Activated gamma-delta T cell (primary cell): Measurements from ENCODE around the gene KMT2C.
"Not testable (repeated sequence)": the region's sequence is repeated elsewhere in the genome, so short reads cannot be mapped to it uniquely, and the experiment has no call there.

Source experiments
- DNase-seq: peaks from one replicate; lab custom pipeline; 2025; lab: John Stamatoyannopoulos, UW
- total RNA-seq, 2 donors: gene quantifications; one replicate each; lab custom pipeline; 2026; lab: John Stamatoyannopoulos, UW

KMT2C gene
- 262 to 265 reads per million in 2 donors for total RNA-seq

- peak; percentile 44 for DNase-seq
These were observed at the start of gene KMT2C for GRCh38 chr7:152435384-152436110. KMT2C (minus strand) TSS chr7:152436003; CDS start chr7:152435786, 217 bp downstream.

- DNase-seq = no peak
These were observed 45.3 kb upstream of the KMT2C start for GRCh38 chr7:152481082-152481481.

GRCh38 chr7:152480664-152481063 is 44.9 kb upstream of the KMT2C start:
- DNase-seq = no peak

- no peak for DNase-seq
These were observed 43.8 kb upstream of the KMT2C start for GRCh38 chr7:152479595-152479994.

- no peak for DNase-seq
These were observed 42.3 kb upstream of the KMT2C start for GRCh38 chr7:152478140-152478539.

- DNase-seq = no peak
These were observed 41.3 kb upstream of the KMT2C start for GRCh38 chr7:152477079-152477478.

GRCh38 chr7:152476551-152476950 is 40.7 kb upstream of the KMT2C start:
- DNase-seq = no peak

- not testable (repeated sequence) for DNase-seq
These were observed 35.3 kb upstream of the KMT2C start for GRCh38 chr7:152471023-152471620.

GRCh38 chr7:152470251-152471022 is 34.6 kb upstream of the KMT2C start:
- DNase-seq = not testable (repeated sequence)

GRCh38 chr7:152469576-152469975 is 33.8 kb upstream of the KMT2C start:
- not testable (repeated sequence) for DNase-seq

GRCh38 chr7:152467225-152467624 is 31.4 kb upstream of the KMT2C start:
- no peak for DNase-seq

GRCh38 chr7:152465119-152465387 is 29.2 kb upstream of the KMT2C start:
- no peak for DNase-seq

GRCh38 chr7:152464312-152465118 is 28.7 kb upstream of the KMT2C start:
- peak; percentile 75 for DNase-seq

- peak; percentile 100 for DNase-seq
These were observed 28.0 kb upstream of the KMT2C start for GRCh38 chr7:152463709-152464311.

GRCh38 chr7:152462995-152463708 is 27.3 kb upstream of the KMT2C start:
- DNase-seq = no peak

GRCh38 chr7:152459724-152460251 is 24.0 kb upstream of the KMT2C start:
- DNase-seq = no peak

- DNase-seq = no peak
These were observed 15.6 kb upstream of the KMT2C start for GRCh38 chr7:152451356-152451755.

- not testable (repeated sequence) for DNase-seq
These were observed 9.7 kb upstream of the KMT2C start for GRCh38 chr7:152445386-152446008.

- DNase-seq = no peak
These were observed 7.8 kb upstream of the KMT2C start for GRCh38 chr7:152443586-152443985.

GRCh38 chr7:152442330-152442835 is 6.6 kb upstream of the KMT2C start:
- no peak for DNase-seq
